ENCODE data around the gene TSPAN14. TPM values are rescaled to one million over a fixed set of nuclear protein-coding genes. Genes with fewer than 3 reads are reported as not detected.
"Not testable (repeated sequence)": the region's sequence is repeated elsewhere in the genome, so short reads cannot be mapped to it uniquely, and the experiment has no call there.

TSPAN14 gene
- polyA plus RNA-seq, 3 donors: 123 to 160 (median 146) TPM

- no peak for DNase-seq
- Histone ChIP-seq H4K20me1 (ENCODE audit: insufficient read depth, low read length) (no peaks in the 10 kb centered on the region), H3K36me3 (replicated peaks in 1 of 2; ENCODE audit: control insufficient read depth in 1 of 2, insufficient read depth in 2 of 2, low read length in 2 of 2) (no peaks in the 10 kb centered on the region), H3K4me2 (replicated peaks; ENCODE audit: extremely low read depth, low read length, poor library complexity, severe bottlenecking) (no peak overlapping the region), H3K4me3 (replicated peaks in 1 of 3; ENCODE audit: low read depth in 2 of 3, low read length in 3 of 3) (no peak overlapping the region), H3K27me3 (ENCODE audit: control insufficient read depth in 2 of 2, insufficient read depth in 2 of 2, low read length in 2 of 2) (no peaks in the 10 kb centered on the region), H2AFZ (ENCODE audit: insufficient read depth, low read depth, low read length, poor library complexity, severe bottlenecking) (no peak overlapping the region), H3K4me1 (ENCODE audit: control insufficient read depth in 1 of 2, insufficient read depth in 2 of 2, low read length in 2 of 2) (peaks cover 39 to 45% of the 10 kb centered on the region in 2 donors), H3K9me3 (replicated peaks in 1 of 2; ENCODE audit: control insufficient read depth in 1 of 2, insufficient read depth in 1 of 2, low read length in 2 of 2) (no peaks in the 10 kb centered on the region), H3K9ac (ENCODE audit: insufficient read depth, low read length, poor library complexity, severe bottlenecking) (no peak overlapping the region), H3K27ac (ENCODE audit: low read depth in 1 of 2, low read length in 2 of 2) (no peak overlapping the region), H3K79me2 (ENCODE audit: insufficient read depth, low read length) (no peaks in the 10 kb centered on the region)
- no peaks in the 10 kb centered on the region for H3K27me3 Mint-ChIP-seq (ENCODE audit: low read depth in 3 of 3)
- peaks cover 0 to 2% (median 0%) of the 10 kb centered on the region in 7 donors for H3K9me3 Mint-ChIP-seq
- peak overlapping the region in 2 of 7 donors; percentile 22 to 65 for H3K27ac Mint-ChIP-seq
- no peak for TF ChIP-seq CTCF (IDR thresholded peaks at IDR 0.05)
- 98% methylated on average over 4 of the region's 4 CpGs for WGBS (ENCODE audit: insufficient coverage)
- H3K36me3 Mint-ChIP-seq: peaks cover 0 to 2% of the 10 kb centered on the region in 2 donors
- H3K4me1 Mint-ChIP-seq: peaks cover 44% of the 10 kb centered on the region
- no peak overlapping the region for H3K4me3 Mint-ChIP-seq
- intact Hi-C loops (cut with micrococcal nuclease): no loop called here
Measured at GRCh38 chr10:80532571-80532970, 78.5 kb downstream of the TSPAN14 start.

- H4K20me1 ChIP-seq (ENCODE audit: insufficient read depth, low read length); H3K36me3 Mint-ChIP-seq; H2AFZ ChIP-seq (ENCODE audit: insufficient read depth, low read depth, low read length, poor library complexity, severe bottlenecking); H3K9me3 Mint-ChIP-seq; H3K4me3 ChIP-seq (replicated peaks in 1 of 3; ENCODE audit: low read depth in 2 of 3, low read length in 3 of 3); H3K27ac ChIP-seq (ENCODE audit: low read depth in 1 of 2, low read length in 2 of 2); H3K4me3 Mint-ChIP-seq; H3K36me3 ChIP-seq (replicated peaks in 1 of 2; ENCODE audit: control insufficient read depth in 1 of 2, insufficient read depth in 2 of 2, low read length in 2 of 2); H3K9ac ChIP-seq (ENCODE audit: insufficient read depth, low read length, poor library complexity, severe bottlenecking); DNase-seq; H3K4me2 ChIP-seq (replicated peaks; ENCODE audit: extremely low read depth, low read length, poor library complexity, severe bottlenecking); H3K9me3 ChIP-seq (replicated peaks in 1 of 2; ENCODE audit: control insufficient read depth in 1 of 2, insufficient read depth in 1 of 2, low read length in 2 of 2); H3K27me3 Mint-ChIP-seq (ENCODE audit: low read depth in 3 of 3); H3K27ac Mint-ChIP-seq; intact Hi-C loops (cut with micrococcal nuclease); H3K79me2 ChIP-seq (ENCODE audit: insufficient read depth, low read length); H3K27me3 ChIP-seq (ENCODE audit: control insufficient read depth in 2 of 2, insufficient read depth in 2 of 2, low read length in 2 of 2): not testable (repeated sequence)
- H3K4me1 ChIP-seq (ENCODE audit: control insufficient read depth in 1 of 2, insufficient read depth in 2 of 2, low read length in 2 of 2): peaks cover 24 to 30% of the 10 kb centered on the region in 2 donors
- peaks cover 29% of the 10 kb centered on the region for H3K4me1 Mint-ChIP-seq
- WGBS (ENCODE audit: insufficient coverage): no CpG with 5 or more reads among the region's 25 CpGs
Measured at GRCh38 chr10:80534059-80534458, 79.9 kb downstream of the TSPAN14 start.

- H3K4me1 Mint-ChIP-seq: peaks cover 23% of the 10 kb centered on the region
- H3K4me3 ChIP-seq (replicated peaks in 1 of 3; ENCODE audit: low read depth in 2 of 3, low read length in 3 of 3); H4K20me1 ChIP-seq (ENCODE audit: insufficient read depth, low read length); H3K9me3 ChIP-seq (replicated peaks in 1 of 2; ENCODE audit: control insufficient read depth in 1 of 2, insufficient read depth in 1 of 2, low read length in 2 of 2); H3K27ac ChIP-seq (ENCODE audit: low read depth in 1 of 2, low read length in 2 of 2); H3K36me3 ChIP-seq (replicated peaks in 1 of 2; ENCODE audit: control insufficient read depth in 1 of 2, insufficient read depth in 2 of 2, low read length in 2 of 2); H3K4me3 Mint-ChIP-seq; H3K79me2 ChIP-seq (ENCODE audit: insufficient read depth, low read length); H3K27me3 ChIP-seq (ENCODE audit: control insufficient read depth in 2 of 2, insufficient read depth in 2 of 2, low read length in 2 of 2); intact Hi-C loops (cut with micrococcal nuclease); H2AFZ ChIP-seq (ENCODE audit: insufficient read depth, low read depth, low read length, poor library complexity, severe bottlenecking); H3K9me3 Mint-ChIP-seq; DNase-seq; H3K27ac Mint-ChIP-seq; H3K36me3 Mint-ChIP-seq; H3K4me2 ChIP-seq (replicated peaks; ENCODE audit: extremely low read depth, low read length, poor library complexity, severe bottlenecking); H3K27me3 Mint-ChIP-seq (ENCODE audit: low read depth in 3 of 3); H3K9ac ChIP-seq (ENCODE audit: insufficient read depth, low read length, poor library complexity, severe bottlenecking): not testable (repeated sequence)
- peaks cover 18 to 24% of the 10 kb centered on the region in 2 donors for H3K4me1 ChIP-seq (ENCODE audit: control insufficient read depth in 1 of 2, insufficient read depth in 2 of 2, low read length in 2 of 2)
- WGBS (ENCODE audit: insufficient coverage): no CpG with 5 or more reads among the region's 30 CpGs
Measured at GRCh38 chr10:80534646-80535045, 80.5 kb downstream of the TSPAN14 start.

All from CD14-positive monocyte (primary cell).